HepG2 (cell line): Measurements from ENCODE around the gene EMC1.

Experiments
- ATF6 ChIP-seq: sonication (generic); formaldehyde crosslinking; conservative IDR thresholded peaks from 2 replicates; pipeline ENCODE4 v1.4.0; 2020; ENCODE audit warnings: missing genetic modification reagents
- CTCF ChIP-seq: sonication (generic); formaldehyde crosslinking; IDR thresholded peaks from 2 replicates; pipeline ENCODE4 v1.5.0; 2020; ENCODE audit warnings: mild to moderate bottlenecking, missing genetic modification reagents, moderate library complexity
- ELF4 ChIP-seq: sonication (generic); formaldehyde crosslinking; IDR thresholded peaks from 2 replicates; pipeline ENCODE4 v1.5.0; 2020; ENCODE audit warnings: missing genetic modification reagents, mild to moderate bottlenecking, moderate library complexity, borderline replicate concordance
- SP5 ChIP-seq: IDR thresholded peaks from 2 replicates; pipeline ENCODE4 v1.6.1; 2016; ENCODE audit warnings: low read depth, borderline replicate concordance
- ZNF263 ChIP-seq: sonication (generic); formaldehyde crosslinking; IDR thresholded peaks from 2 replicates; pipeline ENCODE4 v1.4.0; 2020; ENCODE audit warnings: missing genetic modification reagents
- ZNF777 ChIP-seq: sonication (generic); formaldehyde crosslinking; IDR thresholded peaks from 2 replicates; pipeline ENCODE4 v1.4.0; 2020; ENCODE audit warnings: missing genetic modification reagents

GRCh38 chr1:19284881-19285280, 33.6 kb upstream of the EMC1 start:
- no peak for TF ChIP-seq ZNF777 (CRISPR knock-in tag)
- TF ChIP-seq ZNF263: no peak
- no peak for TF ChIP-seq ATF6 (CRISPR knock-in tag)
- TF ChIP-seq SP5 (CRISPR knock-in tag): no peak
- TF ChIP-seq ELF4 (CRISPR knock-in tag): no peak
- TF ChIP-seq CTCF (CRISPR knock-in tag): no peak
